Spleen (tissue), 7 donors: ENCODE results near the gene MLNR.

Source experiments
- CTCF ChIP-seq, 11 experiments: fragments of 200-600 bp in 7 of 11; fragments of 450-650 bp in 4 of 11; sonication (generic) in 4 of 11; IDR thresholded peaks in 8 of 11; conservative IDR thresholded peaks in 3 of 11; 1 replicate in 7 of 11; 2 replicates in 4 of 11; pipeline versions ENCODE4 v1.4.0 to v1.8.0; 2016 to 2021; ENCODE audit warnings: antibody characterized with exemption in 11 of 11, inconsistent platforms in 4 of 11, mild to moderate bottlenecking in 1 of 11
- POLR2A ChIP-seq, 3 donors: fragments of 450-650 bp; IDR thresholded peaks; one replicate each; pipeline ENCODE4 v1.5.1; 2017; ENCODE audit warnings: antibody characterized with exemption in 3 of 3, mild to moderate bottlenecking in 1 of 3
- POLR2AphosphoS5 ChIP-seq, 3 donors: sonication (generic); formaldehyde crosslinking; IDR thresholded peaks; one replicate each; pipeline ENCODE4 v1.5.1; 2017; ENCODE audit warnings: antibody characterized with exemption in 3 of 3
- donor health status: DM: no; HTN: no; CAD: no; lungs with moderate emphysema.
- donor health status: DM: no; HTN: no; CAD: no.
- donor health status: DM: no; HTN: no; CAD: no.

- TF ChIP-seq POLR2AphosphoS5 (IDR thresholded peaks at IDR 0.05) (no peak), CTCF (IDR thresholded peaks at IDR 0.05 in 8 of 11, conservative IDR thresholded peaks at IDR 0.05 in 3 of 11) (no peak), POLR2A (IDR thresholded peaks at IDR 0.05) (no peak)
These were observed 5.9 kb upstream of the MLNR start for GRCh38 chr13:49213997-49214916.
